Measurements from ENCODE around the gene PKLR. TPM values are rescaled to one million over a fixed set of nuclear protein-coding genes. Genes with fewer than 3 reads are reported as not detected.

Gene PKLR
- total and polyA plus RNA-seq, 2 of the 8 experiments (the other 6 are each of a cell fraction or from before 2014, with no cell fraction given) = 2.3 to 7.5 TPM

GRCh38 chr1:155293086-155293749 is 8.0 kb downstream of the PKLR start:
- 94% methylated on average over 17 of the region's 17 CpGs; no CpG with 5 or more reads in 1 of the 2 experiments for WGBS, 2 experiments (ENCODE audit: extremely low coverage in 1 of 2, insufficient coverage in 1 of 2, insufficient read length in 1 of 2, insufficient replicate concordance in 2 of 2, low coverage in 1 of 2, low lambda C conversion rate in 2 of 2, missing lambda C conversion rate in 1 of 2)
- no peaks in the 10 kb centered on the region for H3K79me1 ChIP-seq (ENCODE audit: low read depth, low read length)
- no peak overlapping the region for H2AK5ac ChIP-seq (ENCODE audit: low read depth, low read length)
- H3K56ac ChIP-seq (replicated peaks; ENCODE audit: insufficient read length, low read depth, low read length) = no peak overlapping the region
- H2BK5ac ChIP-seq (ENCODE audit: low read depth, low read length) = no peak overlapping the region
- H4K8ac ChIP-seq (ENCODE audit: extremely low read depth, insufficient read depth, low read length) = no peak overlapping the region
- H3K27ac ChIP-seq (ENCODE audit: low read depth, low read length) = no peak overlapping the region
- no peak overlapping the region for H3K4me2 ChIP-seq (ENCODE audit: insufficient read depth in 1 of 2, low read depth in 2 of 2, low read length in 2 of 2)
- peaks cover 5% of the 10 kb centered on the region; the same call in 1 of the 2 replicates for H3K23me2 ChIP-seq (ENCODE audit: low read depth, low read length)
- no peaks in the 10 kb centered on the region for H4K20me1 ChIP-seq (replicated peaks in 1 of 2; ENCODE audit: control insufficient read depth in 1 of 2, insufficient read depth in 2 of 2, low read length in 2 of 2)
- H3K79me2 ChIP-seq (ENCODE audit: control insufficient read depth in 1 of 2, insufficient read depth in 2 of 2, low read length in 2 of 2) = no peaks in the 10 kb centered on the region
- no peaks in the 10 kb centered on the region for H3K9me3 ChIP-seq (ENCODE audit: insufficient read depth in 2 of 2, low read depth in 1 of 2, low read length in 1 of 2)
- H3K9ac ChIP-seq (replicated peaks in 1 of 4; ENCODE audit: extremely low read depth in 1 of 4, low read depth in 3 of 4, low read length in 3 of 4) = no peak overlapping the region
- H3K18ac ChIP-seq (ENCODE audit: extremely low read depth, low read length) = no peak overlapping the region
- H4K5ac ChIP-seq (ENCODE audit: insufficient read length, low read depth, low read length) = no peak overlapping the region
- no peak overlapping the region for H2BK12ac ChIP-seq (ENCODE audit: low read depth, low read length)
- CTCF ChIA-PET (ENCODE audit: partially characterized antibody) = interaction anchor here (0.6 to 6.3 kb wide), 9 partner anchors 14 to 53 kb away, joined by 3 to 37 read pairs (median 5); partner anchors contain the start of gene FDPS
- H3K23ac ChIP-seq (ENCODE audit: insufficient read length) = no peak overlapping the region
- DNase-seq (ENCODE audit: low read depth in 1 of 2, low spot score in 2 of 2) = no peak
- H2AFZ ChIP-seq (ENCODE audit: low read length) = no peak overlapping the region
- peaks cover 3 to 23% (median 10%) of the 10 kb centered on the region in 4 experiments; a peak in 6 of 7 replicates for H3K4me1 ChIP-seq (replicated peaks in 1 of 4; ENCODE audit: control insufficient read depth in 3 of 4, insufficient read depth in 4 of 4, low read length in 3 of 4)
- no peaks in the 10 kb centered on the region for H3K36me3 ChIP-seq (ENCODE audit: control insufficient read depth in 2 of 4, insufficient read depth in 4 of 4, low read length in 3 of 4)
- no peak overlapping the region for H2BK20ac ChIP-seq (ENCODE audit: low read length)
- H4K91ac ChIP-seq (replicated peaks; ENCODE audit: insufficient read length, low read length) = no peak overlapping the region
- 0 out of 2 replicates have a peak overlapping the region, but pooled peaks have one; percentile 3 for H2BK15ac ChIP-seq (ENCODE audit: low read length)
- H3K4me3 ChIP-seq (ENCODE audit: extremely low read depth in 1 of 4, insufficient read depth in 2 of 4, low read depth in 3 of 4, low read length in 4 of 4) = no peak overlapping the region
- H2BK120ac ChIP-seq (replicated peaks; ENCODE audit: low read depth, low read length) = no peak overlapping the region
- H3K4ac ChIP-seq (replicated peaks; ENCODE audit: insufficient read length, low read depth, low read length) = no peak overlapping the region
- FAIRE-seq = no peak
- no peak overlapping the region for H3K14ac ChIP-seq (ENCODE audit: insufficient read length)
- H3K27me3 ChIP-seq (replicated peaks in 1 of 4; ENCODE audit: control insufficient read depth in 3 of 4, extremely low read depth in 1 of 4, insufficient read depth in 3 of 4, low read length in 3 of 4) = peaks cover 0 to 23% (median 14%) of the 10 kb centered on the region in 4 experiments; a peak in 5 of 7 replicates
- POLR2A ChIA-PET (ENCODE audit: partially characterized antibody) = interaction anchor here (1.5 to 3.0 kb wide), 6 partner anchors 11 to 43 kb away, joined by 4 to 10 read pairs (median 8); partner anchors contain the start of gene CLK2
- TF ChIP-seq JUN (IDR thresholded peaks at IDR 0.05; ENCODE audit: low read depth, low read length) (no peak), EGR1 (IDR thresholded peaks at IDR 0.05; ENCODE audit: borderline replicate concordance, low read depth, low read length) (no peak), SRF (IDR thresholded peaks at IDR 0.05; ENCODE audit: low read depth, low read length) (no peak), KDM4A (IDR thresholded peaks at IDR 0.05; ENCODE audit: low read depth, low read length, severe bottlenecking) (no peak), SIN3A (conservative IDR thresholded peaks at IDR 0.05 in 1 of 2, IDR thresholded peaks at IDR 0.05 in 1 of 2; ENCODE audit: low read depth in 1 of 2, low read length in 2 of 2) (no peak), BACH1 (IDR thresholded peaks at IDR 0.05; ENCODE audit: low read length) (no peak), CREB1 (IDR thresholded peaks at IDR 0.05) (no peak), EZH2 (IDR thresholded peaks at IDR 0.05; ENCODE audit: low read depth, low read length, severe bottlenecking) (no peak), POLR2A (IDR thresholded peaks at IDR 0.05; ENCODE audit: control extremely low read depth in 1 of 2, low read depth in 2 of 2, low read length in 2 of 2) (no peak), BRCA1 (IDR thresholded peaks at IDR 0.05; ENCODE audit: low read depth, low read length) (no peak), CHD2 (IDR thresholded peaks at IDR 0.05; ENCODE audit: low read length) (no peak), POLR2AphosphoS5 (IDR thresholded peaks at IDR 0.05; ENCODE audit: low read depth, low read length) (no peak), ASH2L (IDR thresholded peaks at IDR 0.05; ENCODE audit: low read length) (no peak), CBX8 (IDR thresholded peaks at IDR 0.05; ENCODE audit: borderline replicate concordance, low read depth, low read length) (no peak)

Measured in H1 (cell line).